GM19467 (cell line): ENCODE data around the gene SLC4A5.
"Not testable (repeated sequence)": the region's sequence is repeated elsewhere in the genome, so short reads cannot be mapped to it uniquely, and the experiment has no call there.

Experiments
- ATAC-seq: cut with Tn5 transposase; IDR thresholded peaks from one replicate; pipeline ENCODE4 v1.9.1; 2021; ENCODE audit warnings: mild to moderate bottlenecking, moderate library complexity; ENCODE audit not compliant: unreplicated experiment

Gene SLC4A5

GRCh38 chr2:74239346-74239745 lies 103.9 kb downstream of the SLC4A5 start:
- no peak for ATAC-seq

- no peak for ATAC-seq
Measured at GRCh38 chr2:74238879-74239278, 104.3 kb downstream of the SLC4A5 start.

GRCh38 chr2:74235041-74235440 lies 108.2 kb downstream of the SLC4A5 start:
- no peak for ATAC-seq

- no peak for ATAC-seq
Measured at GRCh38 chr2:74233648-74234047, 109.6 kb downstream of the SLC4A5 start.

GRCh38 chr2:74232426-74232825 lies 110.8 kb downstream of the SLC4A5 start:
- ATAC-seq = no peak

GRCh38 chr2:74229865-74230264 lies 113.4 kb downstream of the SLC4A5 start:
- ATAC-seq = not testable (repeated sequence)

GRCh38 chr2:74228772-74229171 lies 114.4 kb downstream of the SLC4A5 start:
- no peak for ATAC-seq

- ATAC-seq = no peak
Measured at GRCh38 chr2:74227646-74228045, 115.6 kb downstream of the SLC4A5 start.

GRCh38 chr2:74226648-74227213 lies 116.5 kb downstream of the SLC4A5 start:
- no peak for ATAC-seq

- ATAC-seq = no peak
Measured at GRCh38 chr2:74225698-74226459, 117.3 kb downstream of the SLC4A5 start.

GRCh38 chr2:74223941-74224770 lies 119.1 kb downstream of the SLC4A5 start:
- no peak for ATAC-seq

GRCh38 chr2:74222300-74222650 lies 120.9 kb downstream of the SLC4A5 start:
- ATAC-seq = no peak

- no peak for ATAC-seq
Measured at GRCh38 chr2:74221604-74222299, 121.5 kb downstream of the SLC4A5 start.

- ATAC-seq = no peak
Measured at GRCh38 chr2:74221091-74221490, 122.1 kb downstream of the SLC4A5 start.

GRCh38 chr2:74219846-74220486 lies 123.2 kb downstream of the SLC4A5 start:
- ATAC-seq = no peak

GRCh38 chr2:74216642-74217041 lies 126.6 kb downstream of the SLC4A5 start:
- no peak for ATAC-seq

GRCh38 chr2:74215771-74216170 lies 127.4 kb downstream of the SLC4A5 start:
- not testable (repeated sequence) for ATAC-seq

- ATAC-seq = no peak
Measured at GRCh38 chr2:74212702-74213410, 130.4 kb downstream of the SLC4A5 start.

GRCh38 chr2:74206180-74206688 lies 137.0 kb downstream of the SLC4A5 start:
- ATAC-seq = peak; percentile 74

GRCh38 chr2:74205596-74205995 lies 137.6 kb downstream of the SLC4A5 start:
- ATAC-seq = peak; percentile 32
